ENCODE results near the gene GLB1L2.
A peak's percentile ranks its signal among the peaks of the same experiment; 100 is the strongest.

GLB1L2 gene

DNA sequence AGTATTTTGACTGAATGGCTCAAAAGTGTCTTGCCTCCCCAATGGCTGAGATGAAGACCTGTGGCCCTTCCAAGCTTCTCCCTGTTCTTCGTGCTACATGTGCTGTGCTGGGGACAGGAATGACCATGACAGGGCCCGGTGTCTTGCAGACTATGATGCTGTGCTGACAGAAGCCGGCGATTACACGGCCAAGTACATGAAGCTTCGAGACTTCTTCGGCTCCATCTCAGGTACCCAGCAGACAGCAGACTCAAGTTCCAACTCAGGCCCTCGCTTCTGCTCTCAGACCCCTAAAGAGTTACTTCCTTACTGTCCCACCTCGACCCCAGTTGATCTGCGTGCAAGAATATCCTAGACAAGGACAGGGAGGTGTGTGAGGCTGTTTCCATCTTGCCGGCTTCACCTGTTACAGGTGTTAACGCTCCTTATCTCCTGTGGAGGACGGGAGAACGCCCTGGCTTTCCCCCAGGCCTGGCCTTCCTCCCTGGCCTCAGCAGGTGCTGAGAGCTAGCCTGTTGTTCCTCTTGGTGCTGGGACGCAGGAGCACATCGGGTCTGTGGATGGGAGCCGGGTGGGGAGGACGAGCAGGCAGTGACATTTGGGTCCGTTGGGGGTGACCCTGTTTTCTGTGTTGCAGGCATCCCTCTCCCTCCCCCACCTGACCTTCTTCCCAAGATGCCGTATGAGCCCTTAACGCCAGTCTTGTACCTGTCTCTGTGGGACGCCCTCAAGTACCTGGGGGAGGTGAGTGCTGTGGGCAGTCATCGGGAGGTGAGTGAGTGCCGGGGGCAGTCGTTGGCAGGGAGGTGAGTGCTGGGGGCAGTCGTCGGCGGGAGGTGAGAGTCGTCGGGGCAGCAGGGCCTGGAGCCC is 38.1 kb downstream of the GLB1L2 start:
- no peak for DNase-seq

DNA sequence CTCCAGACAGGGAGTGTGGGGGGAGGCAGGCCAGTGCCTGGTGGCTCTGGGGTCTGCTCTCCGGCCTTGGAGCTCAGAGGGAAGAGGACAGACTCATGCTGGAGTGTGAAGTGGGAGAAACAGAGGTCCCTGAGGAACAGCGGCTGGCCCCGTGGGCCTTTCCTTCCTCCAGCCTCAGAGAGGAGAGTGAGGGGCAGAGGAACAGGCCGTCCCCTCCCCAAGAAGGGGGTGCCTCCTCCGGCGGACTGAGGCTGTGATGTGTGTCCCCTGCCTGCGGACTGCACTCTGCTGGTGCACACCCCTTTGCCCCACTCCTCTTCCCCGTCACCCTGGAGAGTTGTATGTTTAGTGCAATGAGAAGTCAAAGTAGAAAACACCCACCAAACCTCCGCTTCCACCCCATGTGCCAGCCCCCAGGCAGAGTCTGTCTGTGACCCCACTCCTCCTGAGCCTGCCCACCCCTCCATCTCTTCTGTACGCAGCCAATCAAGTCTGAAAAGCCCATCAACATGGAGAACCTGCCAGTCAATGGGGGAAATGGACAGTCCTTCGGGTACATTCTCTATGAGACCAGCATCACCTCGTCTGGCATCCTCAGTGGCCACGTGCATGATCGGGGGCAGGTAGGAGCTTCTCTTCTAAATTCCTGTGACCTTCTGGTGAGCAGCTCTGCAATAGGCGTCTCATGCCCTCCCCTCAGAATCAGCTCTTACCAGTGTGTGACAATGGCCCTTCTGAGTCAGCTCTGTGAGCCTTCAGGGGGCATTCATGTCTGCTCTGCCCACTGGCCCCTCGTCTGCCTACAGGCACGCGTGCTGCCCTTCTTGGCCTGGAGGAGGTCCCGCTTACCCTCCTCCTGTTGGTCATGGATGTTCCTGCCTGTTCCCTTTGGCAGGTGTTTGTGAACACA is 39.0 kb downstream of the GLB1L2 start:
- DNase-seq: no peak

DNA sequence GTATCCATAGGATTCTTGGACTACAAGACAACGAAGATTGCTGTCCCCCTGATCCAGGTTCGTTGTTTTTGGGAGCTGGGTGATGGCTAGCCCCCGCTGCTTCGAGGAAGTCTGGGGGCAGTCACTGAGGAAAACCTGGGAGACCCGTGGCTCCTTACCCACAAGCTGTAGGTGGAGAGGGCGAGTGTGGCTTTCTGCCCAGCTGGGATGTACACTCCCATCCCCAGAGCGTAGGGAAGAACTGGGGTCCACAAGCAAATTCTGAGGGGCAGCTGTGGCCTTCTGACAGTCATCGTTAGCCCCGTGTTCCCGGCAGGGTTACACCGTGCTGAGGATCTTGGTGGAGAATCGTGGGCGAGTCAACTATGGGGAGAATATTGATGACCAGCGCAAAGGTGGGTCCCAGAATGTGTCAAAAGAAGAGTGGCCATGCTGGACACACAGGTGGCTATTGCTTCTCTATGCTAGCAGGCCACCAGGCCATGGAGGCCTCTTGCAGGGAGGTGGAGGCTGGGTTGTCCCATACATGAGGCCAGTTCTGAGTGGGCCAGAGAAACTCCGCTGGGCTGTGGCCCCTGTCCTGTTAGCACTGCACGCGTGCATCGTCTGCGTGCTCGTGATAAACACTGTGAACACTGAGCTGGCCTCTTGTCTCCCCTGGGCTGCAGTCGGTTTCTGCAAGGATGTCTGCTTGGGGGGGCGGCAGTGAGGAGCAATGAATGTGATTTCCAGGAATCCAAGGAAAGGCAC is 39.8 kb downstream of the GLB1L2 start:
- no peak for DNase-seq

DNA sequence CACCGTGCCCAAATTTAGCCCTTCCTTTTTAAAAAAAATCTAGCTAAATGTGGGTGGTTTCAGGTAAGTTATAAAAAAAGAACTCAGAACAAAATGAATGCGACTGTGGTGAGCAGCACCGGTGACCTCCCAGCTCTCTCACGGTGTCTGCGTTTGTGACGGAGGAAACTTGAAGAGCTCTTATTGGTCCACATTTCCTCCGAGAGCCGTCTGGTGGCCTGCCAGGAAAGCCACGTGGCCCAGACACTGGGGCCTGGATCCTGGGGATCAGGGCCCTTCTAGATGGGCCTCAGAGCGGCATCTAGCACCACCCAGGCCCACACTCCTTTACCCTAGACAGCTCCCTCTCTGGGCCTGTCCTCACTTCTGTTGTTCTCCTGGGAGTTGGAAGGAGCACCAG is 40.7 kb downstream of the GLB1L2 start:
- no peak for DNase-seq

DNA sequence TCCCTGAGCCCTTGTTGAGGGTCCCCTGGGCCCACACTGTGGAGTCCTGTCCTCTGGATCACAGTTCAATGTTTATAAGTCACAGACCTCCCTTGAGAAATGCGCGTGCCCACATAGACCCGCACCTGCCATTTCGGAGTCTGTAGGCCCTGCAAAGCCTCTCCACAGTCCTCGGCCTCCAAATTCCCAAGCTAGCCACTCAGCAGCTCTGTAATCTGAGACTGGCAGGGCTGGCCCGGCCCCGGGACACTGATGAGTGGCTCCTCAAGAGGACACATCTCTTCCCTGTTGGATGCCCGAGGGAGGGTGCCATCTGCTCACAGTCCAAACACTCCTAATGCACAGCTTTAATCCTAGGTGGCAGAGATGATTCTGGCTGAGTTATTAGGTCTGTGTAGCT is 41.2 kb downstream of the GLB1L2 start:
- peak; percentile 52 for DNase-seq

DNA sequence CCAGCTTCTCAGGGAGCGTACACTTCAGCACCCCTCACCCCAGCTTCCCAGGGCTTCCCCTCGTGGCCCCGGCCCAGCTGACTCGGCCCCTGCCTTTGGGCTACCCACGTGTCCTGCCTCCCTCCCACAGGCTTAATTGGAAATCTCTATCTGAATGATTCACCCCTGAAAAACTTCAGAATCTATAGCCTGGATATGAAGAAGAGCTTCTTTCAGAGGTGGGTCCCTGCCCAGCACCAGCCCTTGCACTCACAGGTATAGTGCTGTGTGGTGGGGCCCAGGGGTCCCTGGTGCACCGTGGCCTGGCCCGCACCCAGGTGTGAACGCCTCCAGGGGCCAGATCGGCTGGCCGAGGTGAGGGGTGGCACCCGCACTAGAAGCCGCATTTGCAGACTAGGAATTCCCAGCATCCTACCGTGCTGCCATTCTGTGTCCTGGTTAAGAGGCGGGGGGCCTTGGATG is 41.8 kb downstream of the GLB1L2 start:
- DNase-seq: no peak

DNA sequence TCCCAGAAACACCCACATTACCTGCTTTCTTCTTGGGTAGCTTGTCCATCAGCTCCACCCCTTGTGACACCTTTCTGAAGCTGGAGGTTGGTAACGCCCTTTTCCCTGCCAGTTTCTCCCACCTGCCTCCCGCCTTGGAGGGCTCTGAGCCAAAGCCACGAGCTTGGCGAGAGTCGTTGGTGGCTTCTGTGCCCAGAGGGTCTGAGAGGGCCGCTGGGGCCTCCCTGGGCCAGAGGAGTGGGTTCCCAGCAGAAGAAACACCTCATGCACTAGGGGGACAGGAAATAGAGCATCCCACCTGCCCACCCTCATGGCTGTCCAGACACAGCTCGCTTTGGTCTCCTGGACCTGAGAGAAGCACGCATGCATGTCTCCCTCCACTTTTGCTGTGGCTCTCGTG is 42.4 kb downstream of the GLB1L2 start:
- no peak for DNase-seq

DNA sequence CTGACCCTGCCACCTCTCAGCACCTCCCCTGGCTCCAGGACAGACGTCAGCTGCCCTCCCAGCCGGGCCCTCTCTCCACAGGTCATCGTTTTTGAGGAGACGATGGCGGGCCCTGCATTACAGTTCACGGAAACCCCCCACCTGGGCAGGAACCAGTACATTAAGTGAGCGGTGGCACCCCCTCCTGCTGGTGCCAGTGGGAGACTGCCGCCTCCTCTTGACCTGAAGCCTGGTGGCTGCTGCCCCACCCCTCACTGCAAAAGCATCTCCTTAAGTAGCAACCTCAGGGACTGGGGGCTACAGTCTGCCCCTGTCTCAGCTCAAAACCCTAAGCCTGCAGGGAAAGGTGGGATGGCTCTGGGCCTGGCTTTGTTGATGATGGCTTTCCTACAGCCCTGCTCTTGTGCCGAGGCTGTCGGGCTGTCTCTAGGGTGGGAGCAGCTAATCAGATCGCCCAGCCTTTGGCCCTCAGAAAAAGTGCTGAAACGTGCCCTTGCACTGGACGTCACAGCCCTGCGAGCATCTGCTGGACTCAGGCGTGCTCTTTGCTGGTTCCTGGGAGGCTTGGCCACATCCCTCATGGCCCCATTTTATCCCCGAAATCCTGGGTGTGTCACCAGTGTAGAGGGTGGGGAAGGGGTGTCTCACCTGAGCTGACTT is 43.2 kb downstream of the GLB1L2 start:
- no peak for DNase-seq

DNA sequence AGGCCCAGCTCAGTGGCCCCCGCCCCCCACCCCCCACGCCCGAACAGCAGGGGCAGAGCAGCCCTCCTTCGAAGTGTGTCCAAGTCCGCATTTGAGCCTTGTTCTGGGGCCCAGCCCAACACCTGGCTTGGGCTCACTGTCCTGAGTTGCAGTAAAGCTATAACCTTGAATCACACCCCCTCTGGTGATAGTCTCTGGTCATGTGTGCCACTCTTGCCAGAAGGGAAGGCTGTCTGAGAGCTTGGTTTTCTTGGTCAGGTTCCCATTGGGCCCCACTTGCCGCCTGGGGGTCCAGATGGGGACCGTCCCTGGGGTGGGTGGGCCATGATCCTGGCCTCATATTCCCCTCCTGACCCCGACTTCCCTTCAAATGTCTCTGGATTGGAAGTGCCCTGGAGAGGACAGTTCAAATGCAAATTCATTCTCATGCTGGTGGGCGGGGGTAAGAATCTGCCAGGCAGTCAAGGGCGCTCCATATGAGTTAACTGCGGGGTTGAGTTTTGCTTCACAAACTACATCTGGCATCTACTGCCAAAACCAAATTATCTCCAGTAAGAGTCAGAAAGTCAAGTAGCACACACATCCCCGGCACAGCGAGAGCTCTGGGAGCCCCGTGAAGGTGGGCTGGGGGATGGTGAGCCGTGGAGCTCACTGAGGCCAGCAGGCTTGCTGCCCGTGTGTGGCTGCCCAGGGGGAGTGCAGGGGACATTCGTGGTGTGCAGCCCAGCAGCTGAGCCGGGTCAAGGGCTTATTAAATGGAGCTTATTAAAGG is 44.5 kb downstream of the GLB1L2 start:
- no peak for DNase-seq

DNA sequence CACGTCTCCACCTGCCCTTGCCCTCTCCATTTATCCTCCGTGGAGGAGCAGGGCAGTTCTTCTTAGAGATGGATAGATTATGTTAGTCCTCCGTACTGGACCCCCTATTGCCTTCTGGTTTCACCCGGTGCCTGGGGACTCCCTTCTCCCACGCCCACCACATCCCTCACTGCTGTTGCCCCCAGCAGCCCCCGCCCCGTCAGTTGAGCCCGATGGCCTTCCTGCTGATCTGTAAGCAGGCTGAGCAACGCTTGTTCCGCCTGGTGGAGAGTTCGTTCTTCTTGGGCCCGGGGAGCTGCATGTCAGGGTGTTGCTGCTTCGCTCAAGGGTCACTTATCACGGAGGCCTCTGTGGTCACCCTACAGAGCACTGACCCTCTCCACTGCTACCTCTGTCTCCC is 46.1 kb downstream of the GLB1L2 start:
- no peak for DNase-seq

DNA sequence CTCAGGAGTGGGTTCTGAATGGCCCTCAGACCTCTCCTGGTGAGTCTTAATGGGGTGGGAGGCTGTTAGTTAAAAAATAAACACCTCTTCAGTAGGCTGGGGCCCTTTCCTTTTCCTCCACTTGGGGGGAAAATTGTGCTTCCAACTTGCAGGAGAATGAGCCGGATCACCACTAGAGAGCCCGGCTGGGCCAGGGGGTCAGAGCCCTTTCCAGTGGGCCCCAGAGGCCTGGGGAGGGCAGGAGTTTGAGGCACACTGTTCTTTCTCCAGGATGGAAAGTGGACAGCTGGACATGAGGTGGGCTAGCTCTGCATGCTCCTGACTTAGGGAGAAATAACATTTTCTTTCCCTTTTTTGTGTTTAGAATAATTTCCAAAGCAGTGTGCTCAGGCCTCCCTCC is 47.5 kb downstream of the GLB1L2 start:
- DNase-seq: no peak

DNA sequence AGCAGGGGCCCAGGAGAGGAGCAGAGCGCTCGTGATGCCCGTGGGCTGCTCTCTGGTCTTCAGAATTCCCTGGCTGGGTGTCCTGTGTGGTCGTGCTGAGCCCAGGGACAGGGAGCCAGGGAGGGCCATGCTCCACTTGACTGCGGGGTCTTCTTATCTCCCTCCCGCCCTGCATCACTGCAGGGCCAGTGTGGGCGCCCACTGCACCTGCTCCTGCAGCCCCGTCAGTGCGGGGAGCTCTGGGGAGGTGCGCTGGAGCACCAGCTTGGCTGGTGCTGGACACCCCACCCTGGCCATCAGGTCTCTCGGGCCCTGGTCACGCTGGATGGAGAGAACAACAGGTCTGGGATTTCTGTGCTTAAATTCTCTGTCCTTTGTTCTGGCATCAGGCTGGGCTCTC is 48.4 kb downstream of the GLB1L2 start:
- no peak for DNase-seq

DNA sequence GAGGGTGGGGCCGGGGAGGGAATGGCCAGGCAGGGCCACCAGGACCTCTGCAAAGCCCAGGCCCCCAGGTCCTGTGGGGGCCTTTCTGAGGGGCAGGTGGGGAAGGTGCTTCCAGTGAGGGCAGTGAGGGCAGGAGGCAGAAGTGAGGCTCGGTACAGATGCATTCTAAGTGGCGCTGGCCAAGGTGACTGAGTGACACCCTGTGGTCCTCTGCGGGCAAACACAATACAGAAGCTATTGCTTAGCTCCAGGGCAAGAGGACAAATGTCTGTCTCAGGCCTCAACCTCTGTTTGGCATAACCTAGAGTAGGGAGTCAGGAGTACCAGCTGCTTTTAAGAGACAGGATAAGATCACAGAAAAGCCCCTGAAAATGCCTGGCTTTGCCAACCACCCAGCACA is 49.0 kb downstream of the GLB1L2 start:
- no peak for DNase-seq

DNA sequence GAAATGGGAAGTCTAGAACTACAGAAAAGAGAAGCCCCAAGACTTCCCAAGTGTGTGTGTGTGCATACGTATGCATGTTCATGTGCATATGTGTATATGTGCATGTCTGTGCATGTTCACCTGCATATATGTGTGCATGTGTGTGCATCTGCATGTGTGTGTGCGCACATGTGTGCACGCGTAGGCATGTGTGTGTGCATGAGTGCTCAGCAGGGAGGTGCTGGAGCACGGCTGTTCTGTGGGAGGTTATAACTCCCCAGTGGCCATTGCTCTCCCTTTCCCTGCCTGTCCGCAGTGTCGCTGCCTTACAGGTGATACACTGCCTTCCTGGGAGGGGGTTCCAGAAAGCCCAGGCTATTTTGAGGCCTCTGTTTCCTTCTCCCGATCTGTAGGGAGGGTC is 50.5 kb downstream of the GLB1L2 start:
- no peak for DNase-seq

DNA sequence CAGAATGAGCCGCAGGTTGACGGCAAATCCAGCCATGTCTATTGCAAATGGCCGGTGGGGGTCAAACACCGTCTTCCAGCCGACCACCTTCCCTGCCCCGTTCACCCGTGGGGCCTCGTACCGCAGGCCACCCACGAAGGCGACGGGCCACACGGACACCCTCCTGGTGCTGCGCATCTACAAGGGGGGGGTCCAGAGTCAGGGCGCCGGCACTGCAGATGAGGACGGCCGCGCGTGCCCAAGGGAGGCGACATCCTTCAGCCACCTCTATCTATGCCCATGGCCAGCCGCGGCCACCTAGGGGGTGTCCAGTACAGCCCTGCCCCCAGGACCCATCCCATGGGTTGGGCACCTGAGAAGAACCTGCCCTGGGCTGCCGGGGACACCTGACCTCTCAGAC is 51.0 kb downstream of the GLB1L2 start:
- no peak for DNase-seq

DNA sequence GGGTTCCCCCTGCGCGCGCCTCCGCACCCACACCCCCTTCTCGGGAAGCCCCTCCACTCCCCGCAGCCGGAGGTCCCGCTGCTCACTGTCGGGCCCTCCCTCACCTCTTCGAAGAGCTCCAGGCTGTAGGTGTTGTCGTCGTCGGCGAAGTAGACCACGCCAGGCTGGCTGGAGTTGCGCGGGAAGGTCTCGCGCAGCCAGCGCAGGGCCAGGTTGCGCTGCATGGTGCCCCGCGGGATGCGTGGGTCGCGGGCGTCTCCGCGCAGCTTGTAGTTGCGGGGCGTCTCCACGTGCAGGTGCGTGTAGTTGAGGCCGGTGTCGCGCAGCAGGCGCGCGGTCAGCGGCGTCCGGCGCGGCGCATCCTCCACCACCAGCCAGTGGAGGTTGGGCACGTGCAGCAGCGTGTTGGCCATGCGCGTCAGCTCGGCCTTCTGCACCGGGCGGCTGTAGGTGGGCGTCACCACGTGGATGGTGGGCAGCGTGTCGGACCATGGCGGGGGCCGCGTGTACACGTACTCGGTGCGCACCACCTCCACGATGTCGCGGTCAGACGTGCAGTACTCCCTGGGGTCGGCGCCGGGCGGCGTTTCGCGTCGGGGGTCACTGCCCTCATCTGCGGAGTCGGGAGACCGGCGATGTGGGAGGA is 51.9 kb downstream of the GLB1L2 start:
- DNase-seq: no peak

DNA sequence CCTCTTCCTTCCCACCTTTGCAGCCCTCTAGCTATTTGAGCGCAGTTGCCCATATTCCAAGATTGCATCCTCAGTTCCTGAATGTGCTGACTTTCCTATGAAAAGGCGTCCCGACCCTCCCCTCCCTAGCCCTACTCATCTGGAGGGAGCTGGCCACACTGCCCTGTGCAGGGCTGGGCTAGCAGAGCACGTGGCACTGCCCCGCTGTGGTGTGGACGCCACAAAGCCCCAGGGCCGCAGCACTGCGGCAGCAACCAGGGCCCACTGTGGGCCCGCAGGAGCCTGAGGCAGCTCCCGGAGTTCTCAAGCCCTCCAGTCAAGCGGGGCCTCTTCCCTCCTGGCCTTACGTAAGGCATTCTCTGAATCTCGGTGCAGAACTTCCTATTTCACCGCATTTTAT is 52.6 kb downstream of the GLB1L2 start:
- no peak for DNase-seq

DNA sequence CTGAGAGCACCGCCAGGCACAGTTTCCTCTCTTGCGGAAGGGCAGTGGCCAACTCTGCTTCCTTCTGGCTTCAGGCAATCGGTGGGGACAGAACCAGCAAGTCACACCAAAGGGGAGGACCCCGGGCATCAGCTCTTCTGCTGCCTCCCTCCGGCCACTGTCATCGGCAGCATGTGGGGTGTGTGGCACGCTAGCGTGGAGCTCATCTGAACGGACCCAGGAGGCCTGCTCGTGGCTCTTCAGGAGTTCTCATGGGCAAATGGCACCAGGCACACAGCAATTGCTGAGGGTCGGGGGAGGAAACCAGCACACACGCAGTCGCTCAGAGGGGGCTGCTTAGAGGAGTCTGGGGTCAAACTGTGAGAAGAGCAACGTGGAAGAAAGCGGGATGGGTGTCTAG is 53.4 kb downstream of the GLB1L2 start:
- DNase-seq: no peak

DNA sequence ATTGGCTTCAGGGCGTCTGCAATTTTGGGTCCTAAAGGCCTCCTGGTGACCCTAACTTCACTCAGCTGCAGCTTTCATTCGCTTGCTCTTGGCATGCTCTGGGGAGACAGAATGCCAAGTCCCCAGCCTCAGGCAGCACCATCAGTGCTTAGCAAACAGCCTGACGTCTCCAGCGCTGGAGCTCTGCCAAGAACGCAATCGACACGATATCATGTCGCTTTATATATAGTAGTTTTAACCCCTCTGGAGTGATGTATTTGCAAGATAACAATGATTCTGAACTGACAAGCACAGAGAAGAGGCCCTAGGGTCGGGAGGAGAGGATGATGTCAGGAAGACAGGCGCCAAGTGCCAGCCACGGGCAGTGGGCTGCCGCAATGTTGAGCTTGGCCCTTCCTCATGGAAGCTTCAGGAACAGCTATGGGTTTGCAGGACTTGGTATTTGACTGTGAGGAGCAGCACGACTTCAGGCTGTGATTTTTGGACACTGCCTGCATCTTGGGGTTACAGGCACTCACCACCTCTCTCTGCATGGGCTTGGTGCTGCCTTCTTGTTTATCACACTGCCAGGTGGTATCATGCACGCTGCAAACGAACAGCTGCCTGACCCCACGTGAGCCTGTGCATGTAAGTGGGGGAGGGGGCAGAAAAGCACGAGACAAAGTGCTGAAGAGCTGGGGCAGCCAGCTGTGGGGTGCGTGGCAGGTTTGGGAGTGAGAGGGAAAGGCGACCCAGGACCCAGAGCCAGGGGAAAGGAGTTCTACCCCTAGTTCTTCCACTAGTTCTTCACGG is 54.2 kb downstream of the GLB1L2 start:
- DNase-seq: peak; percentile 81

DNA sequence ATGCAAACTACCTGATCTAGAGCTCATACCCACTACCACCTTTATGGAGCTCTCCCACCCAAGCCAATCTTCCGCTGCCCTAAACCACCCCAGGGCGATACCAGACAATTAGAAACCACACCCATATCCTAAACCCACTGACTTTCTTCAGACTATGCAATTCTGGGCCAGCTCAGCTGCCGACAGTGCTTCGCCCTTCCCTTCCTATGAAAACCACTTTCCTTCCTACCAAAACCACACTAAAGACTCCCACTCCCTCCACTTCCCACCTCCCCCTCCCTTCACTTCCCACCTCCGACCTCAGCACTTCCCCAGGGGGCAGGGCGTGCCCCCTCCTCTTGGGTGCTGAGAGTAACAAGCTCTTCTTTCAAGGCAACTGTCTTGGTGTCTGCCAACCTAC is 55.2 kb downstream of the GLB1L2 start:
- no peak for DNase-seq

DNA sequence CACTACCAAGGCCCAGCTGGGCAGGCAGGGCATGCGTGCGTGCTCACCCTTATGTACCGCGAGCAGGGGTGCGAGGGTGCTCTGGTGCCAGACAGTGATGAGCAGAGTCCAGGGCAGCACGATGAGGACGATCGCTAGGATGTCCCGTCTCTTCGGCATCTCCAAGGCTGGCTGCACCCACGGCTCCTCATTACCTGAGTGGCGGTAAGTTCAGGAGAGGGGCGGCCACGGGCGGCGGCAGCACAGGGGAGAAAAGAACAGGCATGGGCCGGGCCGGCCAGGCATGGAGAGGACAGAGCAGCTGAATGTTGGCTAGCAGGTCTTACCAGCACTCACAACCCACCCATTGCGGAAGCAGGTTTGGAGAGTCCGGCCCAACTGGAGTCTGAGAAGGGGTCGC is 55.7 kb downstream of the GLB1L2 start:
- DNase-seq: no peak
